GM12878 (cell line): Measurements from ENCODE around the gene MDM1.

Experiments used
- CHD4 ChIP-seq: fragments of 200-600 bp; sonication (generic); IDR thresholded peaks from 2 replicates; pipeline ENCODE4 v1.6.1; 2016; ENCODE audit warnings: mild to moderate bottlenecking
- CTCF ChIP-seq, 3 experiments: IDR thresholded peaks in 2 of 3; conservative IDR thresholded peaks in 1 of 3; 2 replicates each; pipeline ENCODE4 v1.5.1; 2011; ENCODE audit warnings: low read depth in 3 of 3, low read length in 3 of 3, mild to moderate bottlenecking in 3 of 3, control low read depth in 2 of 3, moderate library complexity in 2 of 3, inconsistent platforms in 1 of 3, mixed read lengths in 1 of 3; ENCODE audit not compliant: control insufficient read depth in 2 of 3, insufficient read depth in 1 of 3; ENCODE audit errors: extremely low read depth in 1 of 3
- EZH2 ChIP-seq: IDR thresholded peaks from 2 replicates; pipeline ENCODE4 v1.6.1; 2012; ENCODE audit warnings: low read depth, mild to moderate bottlenecking, control low read depth, inconsistent platforms, low read length, borderline replicate concordance; ENCODE audit not compliant: control insufficient read depth
- MAX ChIP-seq: IDR thresholded peaks from 2 replicates; pipeline ENCODE4 v1.6.1; 2012; ENCODE audit warnings: low read depth, low read length, improper control_type of control experiment
- NBN ChIP-seq: fragments of 450-650 bp; IDR thresholded peaks from 2 replicates; pipeline ENCODE4 v1.6.1; 2016
- POLR2A ChIP-seq: IDR thresholded peaks from 2 replicates; pipeline ENCODE4 v1.6.1; 2011; ENCODE audit warnings: low read depth, mild to moderate bottlenecking, low read length
- POLR2AphosphoS5 ChIP-seq: IDR thresholded peaks from 2 replicates; pipeline ENCODE4 v1.6.1; 2011; ENCODE audit warnings: mild to moderate bottlenecking, low read length, inconsistent platforms
- REST ChIP-seq: IDR thresholded peaks from 2 replicates; pipeline ENCODE4 v1.6.1; 2012; ENCODE audit warnings: mild to moderate bottlenecking, low read depth, low read length
- SMAD1 ChIP-seq: fragments of 450-650 bp; IDR thresholded peaks from 2 replicates; pipeline ENCODE4 v1.6.1; 2018; ENCODE audit warnings: mild to moderate bottlenecking, low read depth; ENCODE audit not compliant: partially characterized antibody
- SMC3 ChIP-seq: IDR thresholded peaks from 2 replicates; pipeline ENCODE4 v1.6.1; 2011; ENCODE audit warnings: low read length, improper control_type of control experiment, borderline replicate concordance
- TAF1 ChIP-seq: IDR thresholded peaks from 2 replicates; pipeline ENCODE4 v1.6.1; 2011; ENCODE audit warnings: mild to moderate bottlenecking, low read depth, low read length, borderline replicate concordance
- USF1 ChIP-seq: IDR thresholded peaks from 2 replicates; pipeline ENCODE4 v1.6.1; 2011; ENCODE audit warnings: borderline replicate concordance, low read depth, mild to moderate bottlenecking, moderate library complexity, mixed read lengths, low read length; ENCODE audit not compliant: insufficient read depth; ENCODE audit errors: extremely low read length
- YY1 ChIP-seq: IDR thresholded peaks from 2 replicates; pipeline ENCODE4 v1.6.1; 2011; ENCODE audit warnings: low read depth, mild to moderate bottlenecking, low read length
- ZNF687 ChIP-seq: fragments of 450-650 bp; IDR thresholded peaks from 2 replicates; pipeline ENCODE4 v1.6.1; 2017; ENCODE audit warnings: mild to moderate bottlenecking, moderate library complexity

GRCh38 chr12:68280240-68280639 lies 51.9 kb downstream of the MDM1 start:
- TF ChIP-seq NBN (no peak), EZH2 (no peak), REST (no peak), TAF1 (no peak), CTCF (IDR thresholded peaks at IDR 0.05 in 2 of 3, conservative IDR thresholded peaks at IDR 0.05 in 1 of 3; ENCODE audit: control insufficient read depth in 2 of 3, extremely low read depth in 1 of 3, insufficient read depth in 1 of 3, low read depth in 3 of 3, low read length in 3 of 3) (no peak), POLR2A (no peak), MAX (no peak), POLR2AphosphoS5 (no peak), ZNF687 (no peak), CHD4 (no peak), SMAD1 (no peak), YY1 (no peak), SMC3 (no peak), USF1 (no peak)
